DMS114 treated with DMSO at 0.1 percent for 48 hours (cell line): ENCODE results near the gene UBE2J2.
A peak's percentile ranks its signal among the peaks of the same experiment; 100 is the strongest.
"Not testable (repeated sequence)": the region's sequence is repeated elsewhere in the genome, so short reads cannot be mapped to it uniquely, and the experiment has no call there.

Experiments
- DNase-seq: peaks from one replicate; lab custom pipeline; 2025; ENCODE audit not compliant: unreplicated experiment; lab: John Stamatoyannopoulos, UW

Gene UBE2J2

GRCh38 chr1:1273512-1274298 is at the start of gene UBE2J2:
Gene UBE2J2, minus strand, starts transcription at chr1:1273854. Its CDS starts 5,862 bp downstream, at chr1:1267992.
- DNase-seq: peak; percentile 76

- DNase-seq: no peak
Measured at GRCh38 chr1:1322952-1323351, 49.3 kb upstream of the UBE2J2 start.

- DNase-seq: no peak
Measured at GRCh38 chr1:1322418-1322817, 48.8 kb upstream of the UBE2J2 start.

- no peak for DNase-seq
Measured at GRCh38 chr1:1321477-1321876, 47.8 kb upstream of the UBE2J2 start.

- no peak for DNase-seq
Measured at GRCh38 chr1:1320666-1321448, 47.2 kb upstream of the UBE2J2 start.

GRCh38 chr1:1319646-1319941 is 45.9 kb upstream of the UBE2J2 start:
- no peak for DNase-seq

GRCh38 chr1:1318777-1319645 is 45.4 kb upstream of the UBE2J2 start:
- no peak for DNase-seq

GRCh38 chr1:1318131-1318652 is 44.5 kb upstream of the UBE2J2 start:
- no peak for DNase-seq

GRCh38 chr1:1317420-1317819 is 43.8 kb upstream of the UBE2J2 start:
- no peak for DNase-seq

GRCh38 chr1:1316199-1316598 is 42.5 kb upstream of the UBE2J2 start:
- DNase-seq: not testable (repeated sequence)

- no peak for DNase-seq
Measured at GRCh38 chr1:1315435-1315954, 41.8 kb upstream of the UBE2J2 start.

- DNase-seq: no peak
Measured at GRCh38 chr1:1314678-1315335, 41.2 kb upstream of the UBE2J2 start.

GRCh38 chr1:1314237-1314586 is 40.6 kb upstream of the UBE2J2 start:
- no peak for DNase-seq

GRCh38 chr1:1313500-1314236 is 40.0 kb upstream of the UBE2J2 start:
- DNase-seq: no peak

- no peak for DNase-seq
Measured at GRCh38 chr1:1312450-1313314, 39.0 kb upstream of the UBE2J2 start.

GRCh38 chr1:1311107-1312104 is 37.8 kb upstream of the UBE2J2 start:
- DNase-seq: no peak

GRCh38 chr1:1310476-1311053 is 36.9 kb upstream of the UBE2J2 start:
- no peak for DNase-seq

GRCh38 chr1:1310109-1310385 is 36.4 kb upstream of the UBE2J2 start:
- no peak for DNase-seq
